GM12878 (cell line): ENCODE data around the gene SLC2A4RG. TPM values are rescaled to one million over a fixed set of nuclear protein-coding genes. Genes with fewer than 3 reads are reported as not detected.

Source experiments
- ATAC-seq: fragments of 200-7000 bp; cut with Tn5 transposase; 3 replicates; pipeline ENCODE4 v1.9.1; 2020; ENCODE audit warnings: mild to moderate bottlenecking, moderate library complexity
- BruUV-seq: library from RNA; stranded (reverse); fragments of 400-500 nt; replicated peaks from 2 replicates; lab custom pipeline; 2021; lab: Mats Ljungman, UMichigan
- CTCF ChIA-PET: fragments of 300-600 bp; sonication (Branson Sonifier 250); formaldehyde crosslinking; extraction: SDS; loops from one replicate; lab custom pipeline; 2021; ENCODE audit warnings: inconsistent platforms; lab: Yijun Ruan, JAX
- POLR2A ChIA-PET: fragments of 350-600 bp; formaldehyde crosslinking; extraction: SDS; loops from one replicate; lab custom pipeline; 2021; ENCODE audit warnings: inconsistent platforms; lab: Charles Lee
- RAD21 ChIA-PET: fragments of 300-600 bp; sonication (Branson Sonifier 250); formaldehyde crosslinking; loops from one replicate; lab custom pipeline; 2023; ENCODE audit warnings: antibody characterized with exemption; ENCODE audit not compliant: unreplicated experiment; lab: Charles Lee
- SMC1A ChIA-PET: fragments of 300-600 bp; sonication (Branson Sonifier 250); formaldehyde crosslinking; loops from one replicate; lab custom pipeline; 2023; ENCODE audit not compliant: unreplicated experiment, uncharacterized antibody; lab: Charles Lee
- DNase-seq: peaks from one replicate; pipeline ENCODE4 v3.0.0-alpha.2; 2011; ENCODE audit warnings: low read depth, low spot score
- FAIRE-seq: peaks from 3 replicates; lab custom pipeline; 2011; peaks lifted over from hg19 to GRCh38; lab: Jason Lieb, UNC
- H2AFZ ChIP-seq: 2 replicates; pipeline ENCODE4 v1.6.0; 2011; ENCODE audit warnings: low read depth, low read length, control low read depth; ENCODE audit not compliant: control insufficient read depth
- H3K27ac ChIP-seq: 2 replicates; pipeline ENCODE4 v1.5.1; 2011; ENCODE audit warnings: control low read depth; ENCODE audit not compliant: control insufficient read depth, insufficient read depth
- H3K27me3 ChIP-seq, 2 experiments: replicated peaks in 1 of 2; 2 replicates each; pipeline versions ENCODE4 v1.6.0 to v1.6.1; 2011; ENCODE audit warnings: low read length in 1 of 2; ENCODE audit not compliant: control insufficient read depth in 2 of 2, insufficient read depth in 2 of 2
- H3K36me3 ChIP-seq, 2 experiments: 2 replicates each; pipeline ENCODE4 v1.5.1; 2011; ENCODE audit warnings: low read length in 1 of 2; ENCODE audit not compliant: control insufficient read depth in 2 of 2, insufficient read depth in 2 of 2
- H3K4me1 ChIP-seq: 2 replicates; pipeline ENCODE4 v1.6.1; 2011; ENCODE audit warnings: mild to moderate bottlenecking, low read length, moderate library complexity, mixed read lengths; ENCODE audit not compliant: control insufficient read depth, insufficient read depth
- H3K4me2 ChIP-seq: 2 replicates; pipeline ENCODE4 v1.6.0; 2011; ENCODE audit warnings: control low read depth; ENCODE audit not compliant: control insufficient read depth, insufficient read depth
- H3K4me3 ChIP-seq: fragments of 200-600 bp; sonication (generic); 2 replicates; pipeline ENCODE4 v1.5.1; 2016
- H3K79me2 ChIP-seq: 2 replicates; pipeline ENCODE4 v1.6.0; 2011; ENCODE audit warnings: low read length; ENCODE audit not compliant: control insufficient read depth, insufficient read depth
- H3K9ac ChIP-seq: 2 replicates; pipeline ENCODE4 v1.8.0; 2011; ENCODE audit warnings: low read length, control low read depth, mixed read lengths; ENCODE audit not compliant: control insufficient read depth, insufficient read depth
- H3K9me3 ChIP-seq: replicated peaks from 3 replicates; pipeline ENCODE4 v1.5.1; 2011; ENCODE audit warnings: mild to moderate bottlenecking, low read length; ENCODE audit not compliant: control insufficient read depth, insufficient read depth
- H4K20me1 ChIP-seq: 2 replicates; pipeline ENCODE4 v1.6.0; 2011; ENCODE audit not compliant: control insufficient read depth, insufficient read depth
- ATF2 ChIP-seq: IDR thresholded peaks from 2 replicates; pipeline ENCODE4 v1.6.1; 2012; ENCODE audit warnings: low read length, inconsistent platforms
- HCFC1 ChIP-seq: fragments of 150-350 bp; IDR thresholded peaks from 2 replicates; pipeline ENCODE4 v1.6.1; 2014; ENCODE audit warnings: low read length
- MTA2 ChIP-seq: fragments of 450-650 bp; IDR thresholded peaks from 2 replicates; pipeline ENCODE4 v1.6.1; 2016; ENCODE audit warnings: low read depth, mild to moderate bottlenecking, moderate library complexity
- MYC ChIP-seq: IDR thresholded peaks from 2 replicates; pipeline ENCODE4 v1.6.1; 2011; ENCODE audit warnings: mild to moderate bottlenecking, low read length, moderate library complexity, inconsistent platforms; ENCODE audit not compliant: insufficient read depth, insufficient replicate concordance, insufficient read length, severe bottlenecking
- PAX5 ChIP-seq: IDR thresholded peaks from 2 replicates; pipeline ENCODE4 v1.6.1; 2011; ENCODE audit warnings: low read depth, low read length, borderline replicate concordance
- POLR2AphosphoS5 ChIP-seq: IDR thresholded peaks from 2 replicates; pipeline ENCODE4 v1.6.1; 2011; ENCODE audit warnings: mild to moderate bottlenecking, low read length, inconsistent platforms
- SREBF2 ChIP-seq: IDR thresholded peaks from 2 replicates; pipeline ENCODE4 v1.6.1; 2012; ENCODE audit warnings: mild to moderate bottlenecking, low read length
- WGBS: methylation state at CpG from one replicate; pipeline ENCODE4 v1.1.6; 2016; ENCODE audit warnings: low lambda C conversion rate; ENCODE audit not compliant: insufficient replicate concordance, insufficient coverage; ENCODE audit errors: missing lambda C conversion rate; 5-methylcytosine and 5-hydroxymethylcytosine counted together
- in situ Hi-C: fragments of 300-500 bp; cut with MboI; formaldehyde crosslinking; loops from 9 replicates; pipeline ENCODE4 v1.14.3; 2018; ENCODE audit warnings: mixed read lengths
- intact Hi-C: fragments of 100-400 bp; cut with micrococcal nuclease; formaldehyde crosslinking; loops from one replicate; pipeline ENCODE4 v1.14.2; 2022; ENCODE audit not compliant: unreplicated experiment
- polyA plus RNA-seq, 11 experiments: library from polyadenylated mRNA; depleted of rRNA in 4 of 11; unstranded in 6 of 11; stranded (reverse) in 5 of 11; fragments of >200 nt; fragmentation: Nextera tagmentation in 4 of 11; fragmentation: Illumina TruSeq in 1 of 11; extraction: Ambion mirVana in 4 of 11; extraction: Trizol in 1 of 11; gene quantifications; 1 replicate in 1 of 11; 2 replicates in 10 of 11; pipeline versions ENCODE4 v1.2.1 to v1.2.3, GENCODE V29; 2011 to 2016; ENCODE audit warnings: inconsistent platforms in 2 of 11, missing spikeins in 2 of 11, low read depth in 1 of 11
- total RNA-seq, 4 experiments: library from RNA; depleted of rRNA in 3 of 4; stranded (reverse); fragments of >200 nt in 3 of 4; fragmentation: Illumina TruSeq in 1 of 4; extraction: Trizol in 1 of 4; gene quantifications; 2 replicates each; pipeline versions ENCODE4 v1.2.1 to v1.2.3, GENCODE V29; 2013 to 2021

Gene SLC2A4RG
- total and polyA plus RNA-seq, 10 of the 15 experiments (the other 5 are each of a cell fraction or from before 2014, with no cell fraction given): 0.34 to 65.9 (median 13.3) TPM

GRCh38 chr20:63701329-63702035, 38.1 kb upstream of the SLC2A4RG start:
- peaks cover 5 to 7% of the 10 kb centered on the region in 2 experiments; a peak in 3 of 4 replicates for H3K36me3 ChIP-seq
- in situ Hi-C loops: no loop called here
- H3K4me3 ChIP-seq: no peak overlapping the region
- no peak for ATAC-seq
- no peak overlapping the region for H2AFZ ChIP-seq
- no peak for FAIRE-seq
- RAD21 ChIA-PET: interaction anchor here (0.5 kb wide), 1 partner anchor 27 kb away, joined by 4 read pairs; no protein-coding TSS in a partner anchor
- no peaks in the 10 kb centered on the region for H3K27me3 ChIP-seq
- 60% methylated on average over 12 of the region's 14 CpGs for WGBS
- no peak overlapping the region for H3K9ac ChIP-seq
- SMC1A ChIA-PET: interaction anchor here (0.9 kb wide), 1 partner anchor 164 kb away, joined by 3 read pairs; the partner anchor contains the start of gene TPD52L2
- no TSS peak for BruUV-seq
- peaks cover 23% of the 10 kb centered on the region for H3K4me1 ChIP-seq
- POLR2A ChIA-PET: interaction anchor here (0.6 kb wide), 1 partner anchor 190 kb away, joined by 4 read pairs; no protein-coding TSS in a partner anchor
- no peak overlapping the region for H3K27ac ChIP-seq
- H3K9me3 ChIP-seq: no peaks in the 10 kb centered on the region
- CTCF ChIA-PET: no interaction called here
- H4K20me1 ChIP-seq: no peaks in the 10 kb centered on the region
- H3K4me2 ChIP-seq: no peak overlapping the region
- TF ChIP-seq MTA2 (no peak), ATF2 (no peak), HCFC1 (no peak), PAX5 (no peak), POLR2AphosphoS5 (peak; percentile 18; the same call in 1 of the 2 replicates), MYC (no peak), SREBF2 (no peak)
- TF ChIP-seq, all 136 proteins: peak for 1
- DNase-seq: no peak
- H3K79me2 ChIP-seq: peaks cover 6% of the 10 kb centered on the region
- intact Hi-C loops: no loop called here
